Stimulated activated CD4-positive, alpha-beta T cell treated with anti-CD3 and anti-CD28 coated beads, Interleukin-1b, Interleukin-23, amount 100 ng/mL, for 4 hours (primary cell): ENCODE data around the gene FJX1.

ENCODE experiments used
- DNase-seq, 2 donors: peaks; one replicate each; pipeline ENCODE4 v3.0.0-alpha.2; 2020; ENCODE audit warnings: low read depth in 2 of 2

Gene FJX1

GRCh38 chr11:35617687-35618496 lies at the start of gene FJX1:
FJX1 (plus strand) TSS chr11:35618460; CDS start chr11:35618637, 177 bp downstream.
- DNase-seq, result peak; percentile 20 to 23

DNA sequence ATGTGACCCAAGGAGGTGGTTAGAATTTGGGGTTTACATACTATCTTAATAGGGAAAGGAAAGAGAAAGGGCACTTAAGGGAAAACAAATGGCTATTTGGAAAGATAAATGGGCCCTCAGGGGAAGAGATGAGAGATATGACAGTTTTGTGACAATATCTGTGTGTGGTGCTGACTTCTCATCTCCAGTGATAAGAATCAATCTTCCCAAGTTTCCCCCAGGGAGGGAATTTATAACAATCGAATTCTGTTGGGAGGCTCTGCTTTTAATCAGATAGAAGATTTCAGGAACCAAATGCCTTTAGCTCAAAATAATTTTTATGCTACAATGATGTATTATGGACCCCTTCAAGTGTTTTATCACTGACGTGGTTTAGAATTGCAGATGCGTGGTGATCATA lies 46.6 kb upstream of the FJX1 start:
- DNase-seq, result no peak

- DNase-seq, result no peak
These were observed 38.5 kb upstream of the FJX1 start for GRCh38 chr11:35579557-35580396.

DNA sequence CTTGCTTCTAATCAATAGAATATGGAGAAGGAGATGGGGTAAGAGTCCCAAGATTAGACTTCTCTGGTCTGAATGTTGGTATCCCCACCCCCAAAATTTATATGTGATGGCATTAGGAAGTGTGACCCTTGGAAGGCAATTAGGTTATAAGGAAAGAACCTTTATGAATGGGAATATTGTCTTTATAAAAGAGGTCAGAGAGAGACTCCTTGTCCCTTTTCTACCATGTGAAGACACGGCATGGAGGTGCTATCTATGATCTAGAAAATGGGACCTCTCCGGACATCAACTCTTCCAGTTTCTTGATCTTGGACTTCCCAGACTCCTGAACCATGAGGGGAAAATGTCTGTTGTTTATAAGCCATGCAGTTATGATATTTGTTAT lies 37.9 kb upstream of the FJX1 start:
- no peak for DNase-seq

- DNase-seq, result no peak
These were observed 36.2 kb upstream of the FJX1 start for GRCh38 chr11:35582033-35582432.

- no peak for DNase-seq
These were observed 35.1 kb upstream of the FJX1 start for GRCh38 chr11:35583126-35583525.

DNA sequence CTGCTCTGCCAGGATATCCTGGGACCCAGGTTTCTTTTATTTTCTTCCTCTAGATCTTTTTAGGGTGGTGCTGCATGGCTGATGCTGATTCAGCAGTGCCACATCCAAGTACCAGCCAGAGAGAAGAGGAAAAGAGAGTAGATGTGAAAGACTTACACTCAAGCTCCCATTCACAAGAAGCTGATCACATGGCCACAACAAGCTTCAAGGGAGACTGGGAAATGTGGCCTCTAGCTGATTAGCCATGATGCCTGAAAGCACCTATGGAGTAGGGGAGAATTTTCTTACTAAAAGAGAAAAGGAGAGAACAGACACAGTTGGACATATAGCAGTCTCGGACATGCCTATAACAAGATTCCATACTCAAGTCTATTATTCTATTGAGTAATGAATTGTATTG lies 34.4 kb upstream of the FJX1 start:
- DNase-seq, result no peak

DNA sequence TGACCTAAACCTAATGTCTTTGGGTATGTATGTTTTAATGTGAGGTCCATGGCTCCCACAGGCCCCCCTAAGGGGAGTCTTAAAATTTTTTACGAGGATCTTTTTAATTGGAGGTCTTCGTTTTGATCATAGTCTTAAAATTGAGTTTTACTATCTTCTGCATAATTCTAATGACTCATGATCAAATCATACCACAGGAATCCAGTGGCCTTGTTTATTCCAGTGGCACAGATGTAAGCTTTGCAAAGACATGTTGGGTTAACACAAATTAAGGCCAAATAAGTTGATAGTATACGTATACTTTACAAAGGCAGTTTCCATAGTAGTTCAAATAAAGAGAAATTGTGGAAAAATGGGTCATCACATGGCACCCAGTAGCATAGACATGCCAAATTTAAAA lies 33.9 kb upstream of the FJX1 start:
- DNase-seq, result no peak

GRCh38 chr11:35585416-35585815 lies 32.8 kb upstream of the FJX1 start:
- DNase-seq, result no peak

GRCh38 chr11:35586222-35586621 lies 32.0 kb upstream of the FJX1 start:
- DNase-seq, result no peak

DNA sequence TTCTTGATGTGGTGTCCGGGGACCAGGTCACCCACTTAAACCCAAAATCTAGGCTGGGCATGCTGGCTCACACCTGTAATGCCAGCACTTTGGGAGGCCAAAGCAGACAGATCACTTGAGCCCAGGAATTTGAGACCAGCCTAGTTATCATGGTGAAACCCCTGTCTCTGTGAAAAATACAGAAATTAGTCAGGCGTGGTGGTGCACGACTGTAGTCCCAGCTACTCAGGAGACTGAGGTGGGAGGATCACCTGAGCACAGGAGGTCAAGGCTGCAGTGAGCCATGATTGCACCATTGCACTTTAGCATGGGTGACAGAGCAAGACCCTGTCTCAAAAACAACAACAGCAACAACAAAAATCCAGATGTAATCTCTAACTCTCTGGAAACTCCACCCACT lies 30.3 kb upstream of the FJX1 start:
- no peak for DNase-seq

GRCh38 chr11:35588627-35589026 lies 29.6 kb upstream of the FJX1 start:
- DNase-seq, result no peak

DNA sequence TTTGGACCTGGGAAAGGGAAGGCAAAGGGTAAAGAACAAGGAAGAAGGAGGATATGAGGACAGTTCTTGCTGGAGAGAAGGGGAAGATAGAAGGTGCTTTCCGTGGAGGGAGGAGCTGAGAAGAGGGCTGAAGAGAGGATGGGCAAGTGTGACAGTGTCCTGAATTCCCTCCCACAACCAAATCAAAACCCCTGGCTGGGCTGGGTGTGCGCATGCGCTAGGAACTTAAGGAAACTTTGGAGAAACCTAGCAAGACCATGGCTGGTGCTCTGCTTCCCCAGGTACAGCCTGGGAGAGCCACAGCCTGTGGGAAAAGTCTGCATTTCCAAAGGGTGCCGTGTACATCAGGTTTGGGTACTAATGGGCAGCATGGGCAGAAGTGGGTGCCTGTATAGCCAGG lies 29.0 kb upstream of the FJX1 start:
- DNase-seq, result no peak

DNA sequence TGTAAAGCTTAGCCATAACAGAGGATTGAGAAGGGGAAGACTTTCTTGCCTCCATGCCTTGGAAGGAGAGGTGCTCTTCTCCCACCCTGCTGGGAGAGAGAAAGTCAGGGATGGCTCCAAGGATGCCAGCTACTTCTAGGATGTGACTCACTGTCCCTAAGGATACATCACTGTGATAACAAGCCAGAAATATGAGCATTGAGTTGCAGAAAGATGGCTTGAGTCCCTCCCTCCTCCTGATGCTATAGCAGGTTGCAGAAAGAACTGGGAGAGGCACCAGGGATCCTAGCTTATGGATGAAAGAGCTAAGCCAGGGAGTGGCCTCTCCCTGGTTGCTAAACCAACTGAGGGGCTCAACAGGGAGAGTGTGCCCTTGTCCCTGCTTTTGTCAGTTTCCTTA lies 27.8 kb upstream of the FJX1 start:
- DNase-seq, result no peak

DNA sequence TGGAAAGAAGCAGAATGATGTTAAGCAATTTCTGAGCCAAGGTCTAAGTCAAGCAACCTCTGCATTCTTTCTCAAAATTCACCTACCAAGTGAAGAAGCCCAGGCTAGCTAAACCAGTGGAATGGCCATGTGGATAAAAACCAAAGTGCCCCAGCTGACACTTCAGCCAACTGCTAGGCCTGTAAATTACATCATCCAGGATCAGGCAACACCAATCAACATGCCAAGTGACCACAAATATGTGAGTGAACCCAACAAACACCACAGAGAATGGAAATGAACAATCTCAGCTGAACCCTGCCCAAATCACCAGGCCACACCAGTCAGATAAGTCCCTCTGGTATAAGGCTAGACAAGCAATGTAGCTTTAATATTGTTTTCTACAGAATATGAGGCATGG lies 25.1 kb upstream of the FJX1 start:
- no peak for DNase-seq

DNA sequence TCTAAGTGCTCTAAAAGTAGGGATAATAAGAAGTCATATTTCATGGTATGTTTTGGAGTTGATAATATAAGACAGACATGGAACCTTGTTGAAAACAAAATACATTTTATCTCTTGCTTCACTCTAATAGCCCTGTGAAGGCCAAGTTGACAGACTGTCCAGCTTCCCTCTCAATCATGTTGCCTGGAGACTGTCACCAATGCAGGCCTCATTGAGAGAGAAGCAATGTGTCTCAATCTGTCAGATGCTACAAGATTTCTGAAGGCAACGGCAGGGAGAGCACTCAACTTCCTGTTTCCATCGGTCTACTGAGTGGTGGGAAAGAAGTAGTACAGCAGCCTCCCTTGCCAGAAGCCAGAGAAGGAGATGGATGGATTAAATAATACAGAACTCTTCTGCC lies 23.6 kb upstream of the FJX1 start:
- no peak for DNase-seq

GRCh38 chr11:35598254-35599125 lies 19.8 kb upstream of the FJX1 start:
- DNase-seq, result no peak

- DNase-seq, result no peak
These were observed 17.9 kb upstream of the FJX1 start for GRCh38 chr11:35600331-35600838.

- DNase-seq, result no peak
These were observed 16.0 kb upstream of the FJX1 start for GRCh38 chr11:35602160-35602793.

- DNase-seq, result no peak
These were observed 15.3 kb upstream of the FJX1 start for GRCh38 chr11:35602979-35603378.

DNA sequence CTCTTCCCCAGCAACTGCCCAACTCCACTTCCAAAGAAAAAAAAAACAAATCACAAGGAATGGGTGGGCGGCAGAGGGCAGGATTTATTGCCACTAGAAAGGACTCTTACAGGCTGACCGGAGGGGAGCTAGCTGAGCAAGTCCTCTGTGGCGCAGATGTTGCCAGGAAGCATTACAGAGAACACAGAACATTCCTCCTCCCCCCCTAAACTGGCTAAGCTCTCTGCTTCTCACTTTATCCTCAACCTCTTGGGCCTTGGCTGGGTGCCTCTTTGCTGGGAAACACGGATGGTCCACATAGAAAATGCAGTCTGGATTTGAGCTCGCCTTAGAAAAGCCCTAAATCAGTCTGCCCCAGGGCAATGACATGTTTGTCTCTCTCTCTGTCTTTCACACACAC lies 12.6 kb upstream of the FJX1 start:
- no peak for DNase-seq
